NCI-H345 (cell line): ENCODE data around the gene CYP26C1.
"Not testable (repeated sequence)": the region's sequence is repeated elsewhere in the genome, so short reads cannot be mapped to it uniquely, and the experiment has no call there.

Experiments used
- DNase-seq: peaks from one replicate; lab custom pipeline; 2025; lab: John Stamatoyannopoulos, UW

The CYP26C1 gene

DNA sequence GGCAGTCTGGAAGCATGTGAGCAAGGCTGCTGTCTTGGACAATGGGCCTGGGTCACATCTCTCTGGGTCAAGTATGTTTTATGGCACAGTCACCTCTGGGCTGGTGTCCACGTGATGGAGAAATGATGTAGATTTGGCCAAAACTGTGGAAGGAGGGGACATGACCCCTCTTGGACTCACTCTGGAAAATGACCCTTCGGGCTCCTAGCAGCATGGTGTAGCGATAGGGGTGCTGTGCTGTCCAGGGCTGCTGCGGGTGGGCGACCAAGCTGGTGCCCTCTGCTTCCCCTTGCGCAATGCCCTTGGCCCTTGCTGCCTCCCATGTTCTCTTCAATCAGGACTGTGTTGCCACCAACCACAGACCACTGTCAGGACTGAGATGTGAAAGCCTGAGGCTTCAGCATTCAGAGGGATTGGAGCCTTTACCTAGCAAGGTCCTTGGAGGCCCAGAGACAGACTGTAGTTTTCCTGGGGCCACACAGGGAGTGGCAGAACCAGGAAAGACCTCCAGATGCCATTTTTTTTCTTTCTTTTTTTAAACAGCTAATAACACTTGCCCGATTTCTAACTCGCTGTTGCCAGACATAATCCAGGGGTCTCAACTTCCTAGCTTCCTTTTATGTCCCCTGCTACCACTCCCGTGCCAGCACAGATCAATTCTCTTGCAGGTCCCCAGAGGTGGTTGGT lies 19.2 kb downstream of the CYP26C1 start:
- DNase-seq, result no peak

DNA sequence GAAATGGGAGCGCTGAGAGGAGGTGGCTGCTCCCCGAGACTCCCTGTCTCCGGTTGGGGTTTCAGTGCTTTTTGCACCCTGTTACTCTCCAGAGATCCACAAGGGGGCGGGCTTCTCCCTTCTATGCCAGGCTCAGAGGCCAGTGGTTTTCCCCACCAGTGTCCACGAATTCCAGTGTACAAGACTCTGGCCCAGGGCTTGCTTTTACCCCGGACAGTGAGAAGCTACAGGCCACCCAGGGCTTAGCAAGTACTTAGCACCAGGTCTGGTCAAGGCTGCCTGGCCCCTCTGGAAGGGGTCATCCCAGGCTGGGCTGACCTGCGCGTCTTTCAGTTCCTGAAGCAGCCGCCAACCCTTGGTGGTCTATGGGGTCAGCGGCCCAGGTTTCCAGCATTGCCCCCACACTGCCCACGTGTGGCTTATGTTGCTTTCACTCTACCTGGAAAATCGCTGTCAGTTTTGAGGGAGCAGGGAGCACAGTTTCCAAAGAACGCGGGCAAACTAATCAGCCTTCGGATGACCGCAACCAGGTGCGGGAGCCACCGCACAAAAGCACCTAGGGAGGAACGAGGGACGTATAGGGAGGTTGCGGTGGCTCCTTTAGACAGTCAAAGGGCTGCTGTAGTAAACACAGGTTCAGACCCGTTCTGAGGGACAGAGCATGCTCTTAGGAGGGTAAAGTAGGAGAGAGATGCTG lies 19.9 kb downstream of the CYP26C1 start:
- peak; percentile 21 for DNase-seq

DNA sequence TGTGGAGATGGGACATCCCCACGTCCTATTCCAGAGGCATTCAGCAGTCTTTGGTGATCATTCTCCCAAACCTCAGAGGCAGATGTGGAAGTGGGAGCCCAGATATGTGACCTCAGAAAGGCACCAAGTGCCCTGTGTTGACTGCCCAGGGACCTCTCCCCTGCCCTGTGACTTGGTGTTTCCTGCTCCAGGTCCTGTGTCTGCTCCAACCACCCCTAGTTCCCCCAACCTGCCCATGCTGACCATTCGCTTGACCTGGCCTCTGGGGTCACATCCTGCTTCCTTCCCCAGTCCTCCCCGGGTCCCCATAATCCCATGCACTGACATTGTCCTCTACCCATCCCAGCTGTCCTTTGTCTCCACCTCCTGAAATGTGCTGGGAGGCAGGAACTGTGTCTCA lies 20.7 kb downstream of the CYP26C1 start:
- DNase-seq, result no peak

DNA sequence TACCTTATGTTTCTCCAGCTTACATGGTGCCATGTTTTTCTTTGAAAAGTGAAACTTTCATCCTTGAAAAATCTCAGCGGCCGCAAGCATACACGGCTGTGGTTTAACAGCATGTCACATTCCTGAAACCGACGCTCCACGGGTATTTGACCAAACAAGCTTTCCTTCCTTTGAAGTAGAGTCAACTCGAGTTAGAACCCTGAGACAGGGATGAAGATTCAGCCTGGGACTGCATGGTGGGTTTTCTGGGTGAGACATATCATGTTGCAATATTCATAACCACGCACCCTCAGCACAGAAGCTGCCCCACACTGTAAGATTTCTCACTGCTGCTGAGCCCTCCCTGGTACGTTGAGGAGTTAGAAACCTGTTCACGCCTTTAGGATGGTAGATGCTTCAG lies 21.2 kb downstream of the CYP26C1 start:
- no peak for DNase-seq

DNA sequence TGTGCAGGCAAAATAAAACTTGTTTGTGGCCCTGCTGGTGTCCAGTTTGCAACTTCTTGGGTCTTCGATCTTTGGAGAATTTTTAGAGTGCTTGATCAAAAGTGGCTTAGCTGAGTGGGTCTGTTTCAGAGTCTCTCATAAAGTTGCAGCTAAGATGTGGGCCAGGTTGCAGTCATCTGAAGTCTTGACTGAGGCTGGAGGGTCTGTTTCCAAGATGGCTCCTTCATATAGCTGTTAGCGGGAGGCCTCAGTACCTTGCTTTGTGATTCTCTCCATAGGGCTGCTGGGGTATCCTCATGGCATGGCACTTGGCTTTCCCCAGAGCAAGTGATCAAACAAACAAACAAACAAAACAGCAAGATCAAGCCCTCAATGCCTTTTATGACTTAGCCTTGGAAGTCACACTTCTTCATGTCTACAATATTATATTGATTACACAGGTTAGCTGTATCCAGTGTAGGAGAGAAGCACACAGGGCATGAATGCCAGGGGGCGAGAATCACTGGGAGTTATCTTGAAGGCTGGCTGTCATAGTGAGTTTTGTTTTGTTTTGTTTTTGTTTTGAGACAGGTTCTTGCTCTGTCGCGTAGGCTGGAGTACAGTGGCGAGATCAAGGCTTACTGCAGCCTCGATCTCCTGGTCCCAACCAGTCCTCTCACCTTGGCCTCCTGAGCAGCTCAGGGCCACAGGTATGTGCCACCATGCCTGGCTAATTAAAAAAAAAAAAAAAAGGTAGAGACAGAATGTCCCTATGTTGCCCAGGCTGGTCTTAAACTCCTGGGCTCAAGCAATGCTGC lies 23.3 kb downstream of the CYP26C1 start:
- no peak for DNase-seq

DNA sequence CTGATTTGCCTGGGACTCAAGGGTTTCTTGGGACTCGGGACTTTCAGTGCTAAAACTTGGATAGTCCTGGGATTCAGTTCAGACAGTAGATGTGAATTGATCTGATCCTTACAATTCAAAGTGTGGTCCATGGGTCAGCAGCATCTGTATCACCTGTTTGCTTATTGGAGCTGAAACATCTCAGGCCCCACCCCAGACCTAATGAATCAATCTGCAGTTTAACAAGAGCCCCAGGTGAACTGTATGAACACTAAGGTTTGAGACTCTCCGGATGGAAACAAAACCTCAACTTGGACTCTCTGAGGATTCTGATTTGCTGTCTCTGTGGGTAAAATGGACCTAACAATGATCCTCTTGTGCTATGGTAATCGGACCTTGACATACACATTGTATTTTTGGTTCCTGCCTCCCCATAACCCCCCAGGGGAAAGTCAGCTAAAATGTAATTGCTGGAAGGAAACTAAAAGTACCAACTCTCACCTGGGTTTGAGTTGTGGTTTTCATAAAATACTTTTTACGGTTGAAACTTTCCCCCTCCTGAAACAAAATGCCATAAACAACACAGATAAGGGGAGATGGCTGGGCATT lies 24.8 kb downstream of the CYP26C1 start:
- no peak for DNase-seq

DNA sequence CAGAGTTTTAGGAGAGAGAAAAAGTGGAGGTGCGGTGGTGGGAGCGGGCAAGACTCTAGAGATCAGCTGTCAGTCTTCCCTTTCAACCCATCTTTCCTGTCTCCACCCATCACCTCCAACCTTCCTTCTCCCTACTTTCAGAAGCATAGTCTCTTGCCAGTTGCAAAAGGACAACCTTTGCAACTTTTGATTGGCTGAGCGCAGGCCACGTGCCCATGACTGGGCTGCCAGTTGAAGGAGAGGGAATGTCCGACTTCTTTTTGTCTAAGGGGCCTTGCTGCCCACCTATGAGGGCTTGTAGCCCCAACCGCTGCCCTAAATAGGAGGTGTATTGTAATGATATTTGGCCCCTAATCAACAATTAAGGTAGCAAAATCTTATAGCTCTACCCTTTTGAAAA lies 25.7 kb downstream of the CYP26C1 start:
- no peak for DNase-seq

DNA sequence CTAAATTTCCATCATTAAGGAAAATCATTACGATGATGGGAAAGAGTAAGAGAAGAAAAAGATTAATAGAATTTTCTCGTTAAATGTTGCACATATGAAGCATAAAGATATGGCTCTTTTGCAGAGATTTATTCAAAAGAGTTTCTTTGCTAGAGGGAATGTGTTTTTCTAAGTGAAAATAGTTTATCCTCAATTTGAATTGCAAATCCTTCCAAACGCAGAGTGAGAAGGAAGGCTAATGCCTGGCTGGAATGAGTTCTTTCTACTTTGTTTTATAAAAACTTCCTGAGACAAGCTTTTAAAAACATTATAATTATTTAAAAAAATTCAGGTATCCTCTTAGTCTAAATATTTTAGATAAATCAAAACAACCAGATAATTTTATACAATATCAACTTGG lies 27.2 kb downstream of the CYP26C1 start:
- DNase-seq, result no peak

DNA sequence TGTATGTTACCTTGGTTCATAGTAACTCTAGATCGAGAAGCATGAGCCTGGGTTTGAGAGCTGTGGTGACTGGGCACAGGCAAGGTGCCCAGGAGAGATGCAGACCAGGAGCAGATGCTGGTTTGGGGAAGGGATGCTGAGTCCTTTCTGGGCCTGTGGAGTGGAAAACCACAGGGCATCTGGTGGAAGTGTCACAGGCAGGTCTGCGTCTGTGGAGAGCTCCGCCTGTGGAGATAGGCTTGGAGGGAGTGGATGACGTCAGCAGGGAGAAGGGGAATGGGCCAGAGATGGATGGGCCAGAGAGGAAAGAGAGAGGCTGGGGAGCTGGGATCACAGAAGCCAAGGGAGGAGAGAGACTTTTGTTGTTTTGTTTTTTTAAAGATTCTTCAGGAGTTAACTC lies 27.9 kb downstream of the CYP26C1 start:
- no peak for DNase-seq

DNA sequence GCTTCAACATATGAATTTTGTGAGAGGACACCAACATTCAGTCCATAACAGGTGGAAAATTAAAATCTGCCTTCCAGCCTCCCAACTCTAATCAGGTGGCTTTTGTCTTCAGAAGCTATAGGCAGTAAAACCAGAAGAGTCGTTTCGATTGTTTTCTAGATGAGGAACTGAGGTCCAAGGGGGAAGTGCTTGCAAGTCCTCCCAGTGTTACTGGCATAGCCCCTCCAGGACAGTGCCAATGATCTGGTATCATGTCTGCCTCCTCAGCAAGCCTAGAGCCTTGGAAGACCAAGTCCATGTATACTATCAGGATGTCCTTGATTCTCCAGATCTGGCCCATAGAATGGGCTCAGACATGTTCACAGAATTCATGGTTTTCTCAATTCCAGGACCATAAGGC lies 30.0 kb downstream of the CYP26C1 start:
- no peak for DNase-seq

DNA sequence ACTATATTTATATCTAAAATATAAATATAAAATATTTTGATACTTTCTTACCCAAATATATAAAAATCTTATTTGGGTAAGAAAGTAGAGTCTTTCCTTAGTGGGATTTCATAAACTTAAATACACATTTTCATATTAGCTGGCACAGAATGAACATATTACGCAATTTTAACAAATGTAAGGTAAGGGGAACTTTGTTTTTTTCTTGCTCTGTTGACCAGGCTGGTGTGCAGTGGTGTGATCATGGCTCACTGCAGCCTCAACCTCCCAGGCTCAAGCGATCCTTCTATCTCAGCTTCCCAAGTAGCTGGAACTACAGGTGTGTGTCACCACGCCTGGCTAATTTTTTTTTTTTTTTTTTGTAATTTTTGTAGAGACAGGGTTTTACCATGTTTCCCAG lies 31.4 kb downstream of the CYP26C1 start:
- no peak for DNase-seq

DNA sequence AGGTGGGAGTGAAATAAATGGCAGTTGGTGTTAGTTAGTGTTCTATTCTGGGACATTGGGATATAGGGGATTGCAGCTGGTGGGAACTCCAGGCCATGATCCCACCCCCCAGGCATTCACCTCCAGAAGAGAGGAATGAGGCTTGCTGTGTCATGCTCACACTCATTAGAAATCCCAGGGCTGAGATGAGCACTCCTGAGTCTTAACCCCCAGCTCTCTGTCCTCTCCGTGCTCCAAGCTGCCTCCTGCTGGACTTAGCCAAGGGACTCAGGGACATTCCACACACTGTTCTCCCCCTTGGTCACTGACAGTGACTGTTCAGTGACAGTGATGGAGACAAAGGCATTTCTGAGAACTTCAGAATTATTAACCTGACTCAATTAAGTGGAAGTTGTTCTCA lies 34.6 kb downstream of the CYP26C1 start:
- DNase-seq, result no peak

DNA sequence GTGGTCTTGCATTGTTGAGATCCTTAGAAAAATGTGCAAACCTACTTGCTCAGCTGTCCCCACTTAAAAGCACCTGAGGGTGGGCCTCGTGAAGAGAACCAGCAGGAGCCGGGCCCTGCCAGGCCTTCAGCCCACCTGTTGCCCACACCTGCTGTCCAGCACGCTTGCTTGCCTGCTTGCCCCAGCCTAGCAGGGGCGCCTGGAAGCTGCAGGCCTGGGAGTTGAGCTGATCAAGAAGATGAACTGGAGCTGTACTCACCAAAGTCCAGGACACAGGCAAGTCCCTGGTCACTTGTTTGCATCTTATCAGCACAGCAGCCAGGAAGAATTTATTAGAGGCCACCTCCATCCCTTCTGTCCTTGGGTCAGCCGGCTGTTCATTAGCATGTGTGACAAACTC lies 36.3 kb downstream of the CYP26C1 start:
- peak; percentile 40 for DNase-seq

DNA sequence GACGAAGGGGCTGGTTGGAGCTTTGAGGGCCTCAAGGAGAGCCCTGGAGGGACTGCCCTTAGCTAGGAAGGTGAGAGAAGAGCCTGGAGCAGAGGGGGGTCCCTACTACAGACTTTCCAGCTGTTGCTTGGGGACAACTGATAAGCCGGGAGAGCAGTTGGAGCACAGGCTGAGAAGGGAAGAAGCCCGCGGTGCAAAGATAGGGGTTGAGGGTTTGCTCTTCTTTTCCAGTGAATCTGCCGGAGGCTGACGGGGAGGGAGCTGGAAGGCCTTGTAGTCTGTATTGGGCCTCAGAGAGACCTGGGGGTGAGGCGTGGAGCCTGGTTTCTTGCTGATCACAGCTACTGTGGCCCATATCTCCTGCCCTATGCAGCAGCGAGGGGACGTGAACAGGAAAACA lies 36.8 kb downstream of the CYP26C1 start:
- DNase-seq, result no peak

DNA sequence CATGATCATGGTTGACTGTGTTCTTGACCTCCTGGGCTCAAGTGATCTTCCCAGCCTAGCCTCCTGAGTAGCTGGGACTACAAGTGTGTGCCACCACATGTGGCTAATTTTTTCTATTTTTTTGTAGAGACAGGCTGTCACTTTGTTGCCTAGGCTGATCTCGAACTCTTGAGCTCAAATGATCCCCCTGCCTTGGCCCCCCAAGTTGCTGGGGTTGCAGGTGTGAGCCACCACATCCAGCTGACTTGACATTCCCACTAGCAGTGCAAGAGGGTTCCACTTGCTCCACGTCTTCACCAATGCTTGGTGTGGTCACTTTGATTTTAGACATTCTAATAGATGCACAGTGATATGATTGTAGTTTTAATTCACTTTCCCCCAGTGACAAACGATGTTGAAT lies 38.2 kb downstream of the CYP26C1 start:
- no peak for DNase-seq

DNA sequence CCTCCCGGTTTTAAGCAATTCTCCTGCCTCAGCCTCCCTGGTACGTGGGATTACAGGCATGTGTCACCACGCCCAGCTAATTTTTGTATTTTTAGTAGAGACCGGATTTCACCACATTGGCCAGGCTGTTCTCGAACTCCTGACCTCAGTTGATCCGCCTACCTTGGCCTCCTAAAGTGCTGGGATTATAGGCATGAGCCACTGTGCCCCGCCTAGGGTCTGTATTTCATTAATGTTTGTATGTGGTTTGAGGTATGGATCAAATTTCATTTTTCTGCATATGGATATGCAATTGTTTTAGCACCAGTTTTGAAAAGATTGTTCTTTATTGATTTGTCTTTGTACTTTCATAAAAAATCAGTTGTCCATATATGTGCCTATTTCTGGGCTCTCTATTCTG lies 39.1 kb downstream of the CYP26C1 start:
- DNase-seq, result no peak

DNA sequence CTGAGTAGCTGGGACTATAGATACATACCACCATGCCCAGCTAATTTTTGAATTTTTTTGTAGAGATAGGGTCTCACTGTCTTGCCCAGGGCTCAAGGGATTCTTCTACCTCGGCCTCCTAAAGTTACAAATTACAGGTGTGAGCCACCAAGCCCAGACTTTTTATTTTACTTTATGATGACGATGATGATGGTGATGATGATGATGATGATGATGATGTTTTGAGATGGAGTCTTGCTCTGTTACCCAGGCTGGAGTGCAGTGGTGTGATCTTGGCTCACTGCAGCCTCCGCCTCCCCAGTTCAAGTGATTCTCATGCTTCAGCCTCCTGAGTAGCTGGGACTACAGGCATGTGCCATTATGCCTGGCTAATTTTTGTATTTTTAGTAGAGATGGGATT lies 40.5 kb downstream of the CYP26C1 start:
- not testable (repeated sequence) for DNase-seq

DNA sequence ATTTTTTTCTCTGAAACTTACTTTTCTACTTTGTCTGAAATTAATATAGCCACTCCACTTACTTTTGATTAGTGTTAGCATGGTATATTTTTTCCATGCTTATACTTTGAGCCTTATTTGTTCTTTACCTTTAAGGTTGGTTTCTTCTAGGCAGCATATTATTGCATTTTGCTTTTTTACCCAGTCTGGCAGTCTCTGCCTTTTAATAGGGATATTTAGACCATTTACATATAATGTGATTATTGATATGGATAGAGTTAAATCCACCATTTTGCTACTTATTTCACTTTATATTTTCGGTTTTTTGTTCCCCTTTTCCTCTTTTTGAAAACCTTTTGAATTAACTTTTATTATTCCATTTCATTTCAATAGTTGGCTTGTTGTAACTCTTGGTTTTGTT lies 43.4 kb downstream of the CYP26C1 start:
- no peak for DNase-seq

DNA sequence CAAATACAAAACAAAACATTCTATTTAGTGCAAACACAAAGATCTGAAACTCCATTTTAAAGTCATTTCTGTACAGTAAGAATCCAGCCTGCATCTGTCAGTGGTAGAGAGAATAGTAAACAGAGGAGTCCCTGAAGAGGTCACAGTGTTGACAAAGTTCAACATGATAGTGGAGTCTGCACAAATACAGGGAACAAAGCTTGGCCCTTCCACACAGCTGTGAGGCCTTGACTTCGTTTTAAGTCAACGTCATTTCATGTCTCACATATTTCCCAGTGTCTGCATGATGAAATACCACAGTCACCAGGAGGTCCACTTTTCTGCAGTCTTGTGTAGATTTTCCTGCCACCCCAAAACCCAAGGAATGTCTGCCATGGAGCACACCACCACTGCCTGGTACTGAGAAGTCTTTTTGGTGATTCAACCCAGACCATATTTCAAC lies 46.1 kb downstream of the CYP26C1 start:
- peak; percentile 55 for DNase-seq

DNA sequence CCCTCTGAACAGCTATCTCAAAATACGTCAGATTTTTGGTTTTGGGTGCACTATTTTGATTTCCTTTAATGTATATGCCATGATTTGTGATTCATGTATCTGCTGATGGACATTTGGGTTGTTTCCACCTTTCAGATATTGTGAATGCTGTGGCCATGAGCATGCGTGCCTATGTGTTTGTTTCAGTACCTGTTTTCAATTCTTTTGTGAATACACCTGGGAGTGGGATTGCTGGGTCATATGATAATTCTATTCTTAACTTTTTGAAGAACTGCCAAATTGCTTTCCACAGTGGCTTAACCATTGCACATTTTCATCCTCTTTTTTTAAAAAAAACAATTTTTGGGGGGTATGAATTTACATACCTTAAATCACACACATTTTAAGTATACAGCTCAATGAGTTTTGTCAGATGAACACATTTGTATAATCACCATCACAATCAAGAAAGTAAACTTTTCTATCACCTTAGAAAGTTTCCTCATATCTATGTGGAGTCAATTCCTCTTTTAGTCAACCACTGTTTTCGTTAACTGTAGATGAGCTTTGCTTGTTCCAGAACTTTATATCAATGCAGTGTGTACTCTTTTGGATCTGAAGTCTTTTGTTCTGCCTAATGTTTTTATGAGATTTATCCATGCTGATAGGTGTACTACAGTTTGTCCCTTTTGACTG lies 50.0 kb downstream of the CYP26C1 start:
- no peak for DNase-seq

DNA sequence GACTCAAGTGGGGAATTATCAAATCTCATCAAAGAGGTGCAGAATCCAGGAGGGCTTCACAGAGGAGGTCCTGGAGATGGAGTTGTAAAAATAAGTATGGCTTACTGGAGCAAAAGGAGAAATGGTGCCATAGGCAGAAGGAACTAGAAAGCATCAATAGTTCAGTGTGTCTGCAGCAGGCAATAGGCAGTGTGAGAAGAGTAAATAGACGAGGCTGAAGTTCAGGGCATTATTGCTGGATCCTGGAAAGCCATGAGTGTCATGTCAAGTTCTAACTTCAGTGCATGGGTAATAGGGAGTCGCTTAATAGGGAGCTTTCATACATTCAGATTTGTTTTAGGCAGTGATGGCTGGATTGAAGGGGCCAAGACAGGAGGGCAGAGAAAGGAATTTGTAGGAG lies 52.4 kb downstream of the CYP26C1 start:
- no peak for DNase-seq
